ENCODE measurements around the gene EFEMP1. TPM values are rescaled to one million over a fixed set of nuclear protein-coding genes. Genes with fewer than 3 reads are reported as not detected.

Gene EFEMP1
- total and polyA plus RNA-seq, 10 of the 15 experiments (the other 5 are each of a cell fraction or from before 2014, with no cell fraction given) = 0.27 to 1.2 (median 0.35) TPM; not detected in 6

GRCh38 chr2:55907686-55908085, 15.9 kb downstream of the EFEMP1 start (continued):
- TF ChIP-seq CUX1 (IDR thresholded peaks at IDR 0.05; ENCODE audit: insufficient replicate concordance, low read depth, low read length) (no peak), TBL1XR1 (IDR thresholded peaks at IDR 0.05; ENCODE audit: low read depth, low read length) (no peak), NR2F1 (conservative IDR thresholded peaks at IDR 0.05) (no peak), KAT2A (conservative IDR thresholded peaks at IDR 0.05; ENCODE audit: control insufficient read depth, low read depth, low read length) (no peak), FOS (IDR thresholded peaks at IDR 0.05; ENCODE audit: borderline replicate concordance, extremely low read depth, insufficient read length) (no peak), NFIC (IDR thresholded peaks at IDR 0.05; ENCODE audit: low read depth, low read length) (no peak), MYC (IDR thresholded peaks at IDR 0.05; ENCODE audit: insufficient read depth, insufficient read length, insufficient replicate concordance, low read length, severe bottlenecking) (no peak), ESRRA (IDR thresholded peaks at IDR 0.05; ENCODE audit: low read length) (no peak), POLR2AphosphoS2 (IDR thresholded peaks at IDR 0.05; ENCODE audit: low read depth, low read length) (no peak), EED (IDR thresholded peaks at IDR 0.05; ENCODE audit: low read depth) (no peak), USF2 (IDR thresholded peaks at IDR 0.05; ENCODE audit: borderline replicate concordance, low read depth, low read length) (no peak), ZNF207 (IDR thresholded peaks at IDR 0.05; ENCODE audit: borderline replicate concordance) (no peak), NBN (IDR thresholded peaks at IDR 0.05) (no peak), BRCA1 (IDR thresholded peaks at IDR 0.05; ENCODE audit: low read depth, low read length) (no peak)
